ENCODE measurements around the gene FBXW8. TPM values are rescaled to one million over a fixed set of nuclear protein-coding genes. Genes with fewer than 3 reads are reported as not detected.

FBXW8 gene
- total and polyA plus RNA-seq, 2 donors from 2014 or later = 3.3 to 20.3 TPM

GRCh38 chr12:116982791-116983411 lies 72.2 kb downstream of the FBXW8 start:
- Histone ChIP-seq H3K36me3 (ENCODE audit: control insufficient read depth in 2 of 3, insufficient read depth in 3 of 3, low read length in 3 of 3) (no peaks in the 10 kb centered on the region), H3K4me3 (ENCODE audit: low read length in 3 of 3) (no peak overlapping the region), H3K9me3 (ENCODE audit: control insufficient read depth in 2 of 3, insufficient read depth in 1 of 3, low read length in 3 of 3) (no peaks in the 10 kb centered on the region), H3K4me1 (ENCODE audit: control insufficient read depth in 2 of 3, insufficient read depth in 2 of 3, low read depth in 1 of 3, low read length in 3 of 3) (no peaks in the 10 kb centered on the region), H3K27ac (ENCODE audit: low read depth in 2 of 2, low read length in 2 of 2) (no peak overlapping the region), H3K9ac (ENCODE audit: low read length in 3 of 3) (no peak overlapping the region), H3K27me3 (ENCODE audit: control insufficient read depth, insufficient read depth, low read length) (no peaks in the 10 kb centered on the region)
- intact Hi-C loops (cut with DNase I) = no loop called here
- DNase-seq = peak in 2 of 5 donors; percentile 23 to 26
- FAIRE-seq = no peak
- no peak for TF ChIP-seq CTCF (IDR thresholded peaks at IDR 0.05; ENCODE audit: borderline replicate concordance, extremely low read depth, insufficient read depth)

GRCh38 chr12:116984098-116984497 lies 73.3 kb downstream of the FBXW8 start:
- no peak for FAIRE-seq
- intact Hi-C loops (cut with DNase I) = no loop called here
- no peak for TF ChIP-seq CTCF (IDR thresholded peaks at IDR 0.05; ENCODE audit: borderline replicate concordance, extremely low read depth, insufficient read depth)
- Histone ChIP-seq H3K4me1 (ENCODE audit: control insufficient read depth in 2 of 3, insufficient read depth in 2 of 3, low read depth in 1 of 3, low read length in 3 of 3) (no peaks in the 10 kb centered on the region), H3K9me3 (ENCODE audit: control insufficient read depth in 2 of 3, insufficient read depth in 1 of 3, low read length in 3 of 3) (no peaks in the 10 kb centered on the region), H3K4me3 (ENCODE audit: low read length in 3 of 3) (no peak overlapping the region), H3K36me3 (ENCODE audit: control insufficient read depth in 2 of 3, insufficient read depth in 3 of 3, low read length in 3 of 3) (no peaks in the 10 kb centered on the region), H3K27me3 (ENCODE audit: control insufficient read depth, insufficient read depth, low read length) (no peaks in the 10 kb centered on the region), H3K27ac (ENCODE audit: low read depth in 2 of 2, low read length in 2 of 2) (no peak overlapping the region), H3K9ac (ENCODE audit: low read length in 3 of 3) (no peak overlapping the region)
- no peak for DNase-seq

GRCh38 chr12:116990329-116990728 lies 79.6 kb downstream of the FBXW8 start:
- H3K9me3 ChIP-seq (ENCODE audit: control insufficient read depth in 2 of 3, insufficient read depth in 1 of 3, low read length in 3 of 3) = no peaks in the 10 kb centered on the region
- no peak for DNase-seq
- H3K36me3 ChIP-seq (ENCODE audit: control insufficient read depth in 2 of 3, insufficient read depth in 3 of 3, low read length in 3 of 3) = peaks cover 0 to 3% (median 2%) of the 10 kb centered on the region in 3 donors
- no peak for FAIRE-seq
- H3K9ac ChIP-seq (ENCODE audit: low read length in 3 of 3) = no peak overlapping the region
- no peak overlapping the region for H3K27ac ChIP-seq (ENCODE audit: low read depth in 2 of 2, low read length in 2 of 2)
- no peak overlapping the region for H3K4me3 ChIP-seq (ENCODE audit: low read length in 3 of 3)
- H3K4me1 ChIP-seq (ENCODE audit: control insufficient read depth in 2 of 3, insufficient read depth in 2 of 3, low read depth in 1 of 3, low read length in 3 of 3) = no peaks in the 10 kb centered on the region
- H3K27me3 ChIP-seq (ENCODE audit: control insufficient read depth, insufficient read depth, low read length) = no peaks in the 10 kb centered on the region
- no peak for TF ChIP-seq CTCF (IDR thresholded peaks at IDR 0.05; ENCODE audit: borderline replicate concordance, extremely low read depth, insufficient read depth)
- intact Hi-C loops (cut with DNase I) = no loop called here

All from kidney (tissue), 14 donors.